ENCODE measurements around the gene PAQR9. TPM values are rescaled to one million over a fixed set of nuclear protein-coding genes. Genes with fewer than 3 reads are reported as not detected.

Gene PAQR9
- total RNA-seq, 2 experiments from 2014 or later: not detected

DNA sequence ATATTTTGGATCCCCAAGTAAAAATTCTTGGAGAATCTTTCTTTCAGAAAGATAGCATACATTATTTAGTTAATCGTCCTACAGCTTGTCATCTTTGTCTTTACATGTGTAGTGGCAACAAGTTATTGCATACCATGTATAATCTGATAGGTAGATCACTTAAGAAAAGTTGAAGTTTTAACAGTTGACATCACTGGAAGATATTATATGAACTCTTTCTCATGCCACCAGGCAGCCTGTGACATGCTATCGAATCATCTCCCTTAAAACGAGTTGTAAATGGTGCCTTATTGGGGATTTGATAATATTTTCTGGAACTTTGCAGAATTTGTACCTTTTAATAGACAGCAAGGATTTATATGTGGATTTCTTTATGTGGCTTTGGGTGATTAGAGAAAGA, 46.5 kb upstream of the PAQR9 start:
- ChIA-PET CTCF (ENCODE audit: unreplicated experiment) (no interaction called here), POLR2A (interaction anchor here (1.6 kb wide), 1 partner anchor 9 kb away, joined by 5 read pairs; the partner anchor contains the start of gene U2SURP)
- Histone ChIP-seq H3K79me2 (ENCODE audit: insufficient read depth, low read depth, low read length) (peaks cover 100% of the 10 kb centered on the region), H3K4me2 (ENCODE audit: low read length) (peak overlapping the region; percentile 7; the same call in 1 of the 2 replicates), H3K9me2 (ENCODE audit: insufficient read depth, low read length) (no peaks in the 10 kb centered on the region), H2AFZ (ENCODE audit: low read length) (no peak overlapping the region), H3K36me3 (ENCODE audit: insufficient read depth, low read length) (peaks cover 71% of the 10 kb centered on the region), H3K9me3 (ENCODE audit: low read length) (no peaks in the 10 kb centered on the region), H4K20me1 (ENCODE audit: insufficient read depth, low read length) (peaks cover 67% of the 10 kb centered on the region), H3K4me1 (ENCODE audit: insufficient read depth, low read length, poor library complexity, severe bottlenecking) (peaks cover 27% of the 10 kb centered on the region), H3K27ac (ENCODE audit: low read depth, low read length, poor library complexity, severe bottlenecking) (no peak overlapping the region), H3K4me3 (ENCODE audit: low read depth, low read length, poor library complexity, severe bottlenecking) (no peak overlapping the region)
- BruUV-seq (replicated peaks): no TSS peak
- no peak for DNase-seq (ENCODE audit: low spot score)
- no peak for TF ChIP-seq EZH2phosphoT487 (IDR thresholded peaks at IDR 0.05; ENCODE audit: borderline replicate concordance, low read depth, low read length)
- TF ChIP-seq, protein P1, sequence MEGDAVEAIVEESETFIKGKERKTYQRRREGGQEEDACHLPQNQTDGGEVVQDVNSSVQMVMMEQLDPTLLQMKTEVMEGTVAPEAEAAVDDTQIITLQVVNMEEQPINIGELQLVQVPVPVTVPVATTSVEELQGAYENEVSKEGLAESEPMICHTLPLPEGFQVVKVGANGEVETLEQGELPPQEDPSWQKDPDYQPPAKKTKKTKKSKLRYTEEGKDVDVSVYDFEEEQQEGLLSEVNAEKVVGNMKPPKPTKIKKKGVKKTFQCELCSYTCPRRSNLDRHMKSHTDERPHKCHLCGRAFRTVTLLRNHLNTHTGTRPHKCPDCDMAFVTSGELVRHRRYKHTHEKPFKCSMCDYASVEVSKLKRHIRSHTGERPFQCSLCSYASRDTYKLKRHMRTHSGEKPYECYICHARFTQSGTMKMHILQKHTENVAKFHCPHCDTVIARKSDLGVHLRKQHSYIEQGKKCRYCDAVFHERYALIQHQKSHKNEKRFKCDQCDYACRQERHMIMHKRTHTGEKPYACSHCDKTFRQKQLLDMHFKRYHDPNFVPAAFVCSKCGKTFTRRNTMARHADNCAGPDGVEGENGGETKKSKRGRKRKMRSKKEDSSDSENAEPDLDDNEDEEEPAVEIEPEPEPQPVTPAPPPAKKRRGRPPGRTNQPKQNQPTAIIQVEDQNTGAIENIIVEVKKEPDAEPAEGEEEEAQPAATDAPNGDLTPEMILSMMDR (conservative IDR thresholded peaks at IDR 0.05; ENCODE audit: low read length): no peak
- intact Hi-C loops (cut with micrococcal nuclease; ENCODE audit: unreplicated experiment): no loop called here

DNA sequence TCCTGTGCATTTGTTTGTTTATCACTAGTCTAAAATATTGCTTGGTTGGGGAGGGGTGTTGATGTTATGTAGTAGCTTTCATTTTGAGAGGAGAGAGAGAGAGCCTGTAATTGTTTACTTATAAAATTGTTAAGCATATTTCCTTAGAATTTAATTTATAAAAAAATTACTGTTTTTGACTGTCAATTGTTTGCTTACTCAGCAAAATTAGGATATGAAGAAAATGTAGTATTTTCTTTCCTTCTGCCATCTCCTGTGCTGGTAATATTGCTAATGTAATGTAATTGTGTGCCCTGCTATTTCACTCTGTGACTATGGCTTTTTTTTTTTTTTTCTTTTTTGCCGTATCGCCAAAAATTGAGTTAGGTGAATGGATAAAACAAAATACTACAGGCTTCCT, 41.3 kb upstream of the PAQR9 start:
- H3K9me3 ChIP-seq (ENCODE audit: low read length): no peaks in the 10 kb centered on the region
- H3K4me1 ChIP-seq (ENCODE audit: insufficient read depth, low read length, poor library complexity, severe bottlenecking): peaks cover 37% of the 10 kb centered on the region
- no TSS peak for BruUV-seq (replicated peaks)
- peak overlapping the region; percentile 97 for H3K4me2 ChIP-seq (ENCODE audit: low read length)
- DNase-seq (ENCODE audit: low spot score): no peak
- H4K20me1 ChIP-seq (ENCODE audit: insufficient read depth, low read length): peaks cover 52% of the 10 kb centered on the region
- H3K4me3 ChIP-seq (ENCODE audit: low read depth, low read length, poor library complexity, severe bottlenecking): peak overlapping the region; percentile 100
- H2AFZ ChIP-seq (ENCODE audit: low read length): no peak overlapping the region
- H3K79me2 ChIP-seq (ENCODE audit: insufficient read depth, low read depth, low read length): peaks cover 92% of the 10 kb centered on the region
- TF ChIP-seq EZH2phosphoT487 (IDR thresholded peaks at IDR 0.05; ENCODE audit: borderline replicate concordance, low read depth, low read length): no peak
- TF ChIP-seq, protein P1 (conservative IDR thresholded peaks at IDR 0.05; ENCODE audit: low read length): no peak
- H3K9me2 ChIP-seq (ENCODE audit: insufficient read depth, low read length): no peaks in the 10 kb centered on the region
- ChIA-PET POLR2A (interaction anchor here (0.6 to 1.2 kb wide), 3 partner anchors 8 to 21 kb away, joined by 3 to 4 read pairs (median 3); no protein-coding TSS in a partner anchor), CTCF (ENCODE audit: unreplicated experiment) (no interaction called here)
- intact Hi-C loops (cut with micrococcal nuclease; ENCODE audit: unreplicated experiment): loop anchor here (10.0 kb wide), 2 partner anchors 840 to 980 kb away; partner anchors contain the start of gene SLC9A9
- H3K27ac ChIP-seq (ENCODE audit: low read depth, low read length, poor library complexity, severe bottlenecking): no peak overlapping the region
- H3K36me3 ChIP-seq (ENCODE audit: insufficient read depth, low read length): peaks cover 31% of the 10 kb centered on the region

DNA sequence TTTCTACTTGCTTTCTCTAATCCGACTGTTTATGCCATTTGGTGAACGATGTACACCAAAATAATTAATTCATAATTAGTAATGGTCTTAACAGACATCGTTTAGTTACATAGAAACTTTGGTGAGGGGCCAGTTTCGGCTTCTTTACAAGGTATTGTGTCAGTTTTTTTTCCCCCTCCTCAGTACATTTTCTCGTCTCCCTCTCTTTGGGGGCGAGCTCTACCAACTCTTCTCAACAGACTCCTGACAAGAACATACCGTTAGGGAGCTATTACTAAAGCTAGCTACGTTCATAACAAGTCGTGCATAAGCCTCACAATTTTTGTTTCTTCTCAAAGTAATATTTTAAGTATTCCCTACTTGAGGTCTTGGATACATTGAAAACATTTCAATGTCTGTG, 39.3 kb upstream of the PAQR9 start:
- Histone ChIP-seq H3K4me3 (ENCODE audit: low read depth, low read length, poor library complexity, severe bottlenecking) (peak overlapping the region; percentile 100), H3K4me2 (ENCODE audit: low read length) (peak overlapping the region; percentile 97), H3K9me2 (ENCODE audit: insufficient read depth, low read length) (no peaks in the 10 kb centered on the region), H3K9me3 (ENCODE audit: low read length) (no peaks in the 10 kb centered on the region), H2AFZ (ENCODE audit: low read length) (no peak overlapping the region), H4K20me1 (ENCODE audit: insufficient read depth, low read length) (peaks cover 39% of the 10 kb centered on the region), H3K27ac (ENCODE audit: low read depth, low read length, poor library complexity, severe bottlenecking) (peak overlapping the region; percentile 82), H3K36me3 (ENCODE audit: insufficient read depth, low read length) (peaks cover 28% of the 10 kb centered on the region), H3K4me1 (ENCODE audit: insufficient read depth, low read length, poor library complexity, severe bottlenecking) (peaks cover 32% of the 10 kb centered on the region), H3K79me2 (ENCODE audit: insufficient read depth, low read depth, low read length) (peaks cover 71% of the 10 kb centered on the region)
- TSS peak; percentile 63 for BruUV-seq (replicated peaks)
- ChIA-PET CTCF (ENCODE audit: unreplicated experiment) (no interaction called here), POLR2A (interaction anchor here (0.7 to 3.3 kb wide), 8 partner anchors 10 to 423 kb away, joined by 3 to 37 read pairs (median 4); partner anchors contain the start of gene ATR)
- intact Hi-C loops (cut with micrococcal nuclease; ENCODE audit: unreplicated experiment): loop anchor here (10.0 kb wide), 2 partner anchors 842 to 978 kb away; partner anchors contain the start of gene SLC9A9
- TF ChIP-seq, protein P1 (conservative IDR thresholded peaks at IDR 0.05; ENCODE audit: low read length): no peak
- no peak for TF ChIP-seq EZH2phosphoT487 (IDR thresholded peaks at IDR 0.05; ENCODE audit: borderline replicate concordance, low read depth, low read length)
- no peak for DNase-seq (ENCODE audit: low spot score)
